Islet of Langerhans (tissue), 1 donor: ENCODE measurements around the gene C21orf58.
"Not testable (repeated sequence)": the region's sequence is repeated elsewhere in the genome, so short reads cannot be mapped to it uniquely, and the experiment has no call there.

Experiments used
- FAIRE-seq: peaks from one replicate; lab custom pipeline; 2011; peaks lifted over from hg19 to GRCh38; lab: Jason Lieb, UNC

C21orf58 gene

DNA sequence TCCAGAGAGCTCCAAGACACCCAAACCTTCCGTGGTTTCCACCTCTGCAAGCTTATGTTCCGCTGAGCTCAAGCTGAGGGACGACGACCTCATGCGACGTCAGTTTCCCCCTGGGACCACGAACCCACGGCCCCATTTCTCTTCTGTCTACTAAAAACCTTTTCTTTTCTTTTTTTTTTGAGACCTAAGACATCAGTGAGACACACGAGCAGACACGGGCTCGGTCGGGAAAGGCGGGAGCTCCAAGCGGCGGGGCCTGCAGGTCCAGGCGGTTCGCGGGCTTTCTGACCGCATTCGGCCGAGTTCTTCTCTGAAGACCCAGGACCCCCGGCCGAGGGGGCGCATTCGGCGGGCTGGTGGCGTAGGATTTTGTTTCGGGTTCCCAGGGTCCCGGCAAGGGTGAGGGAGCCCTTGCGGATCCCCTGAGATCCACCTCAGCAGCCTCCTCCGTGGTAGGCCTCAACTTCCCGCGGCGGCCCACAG lies 402 bp downstream of the C21orf58 start:
- FAIRE-seq: no peak

DNA sequence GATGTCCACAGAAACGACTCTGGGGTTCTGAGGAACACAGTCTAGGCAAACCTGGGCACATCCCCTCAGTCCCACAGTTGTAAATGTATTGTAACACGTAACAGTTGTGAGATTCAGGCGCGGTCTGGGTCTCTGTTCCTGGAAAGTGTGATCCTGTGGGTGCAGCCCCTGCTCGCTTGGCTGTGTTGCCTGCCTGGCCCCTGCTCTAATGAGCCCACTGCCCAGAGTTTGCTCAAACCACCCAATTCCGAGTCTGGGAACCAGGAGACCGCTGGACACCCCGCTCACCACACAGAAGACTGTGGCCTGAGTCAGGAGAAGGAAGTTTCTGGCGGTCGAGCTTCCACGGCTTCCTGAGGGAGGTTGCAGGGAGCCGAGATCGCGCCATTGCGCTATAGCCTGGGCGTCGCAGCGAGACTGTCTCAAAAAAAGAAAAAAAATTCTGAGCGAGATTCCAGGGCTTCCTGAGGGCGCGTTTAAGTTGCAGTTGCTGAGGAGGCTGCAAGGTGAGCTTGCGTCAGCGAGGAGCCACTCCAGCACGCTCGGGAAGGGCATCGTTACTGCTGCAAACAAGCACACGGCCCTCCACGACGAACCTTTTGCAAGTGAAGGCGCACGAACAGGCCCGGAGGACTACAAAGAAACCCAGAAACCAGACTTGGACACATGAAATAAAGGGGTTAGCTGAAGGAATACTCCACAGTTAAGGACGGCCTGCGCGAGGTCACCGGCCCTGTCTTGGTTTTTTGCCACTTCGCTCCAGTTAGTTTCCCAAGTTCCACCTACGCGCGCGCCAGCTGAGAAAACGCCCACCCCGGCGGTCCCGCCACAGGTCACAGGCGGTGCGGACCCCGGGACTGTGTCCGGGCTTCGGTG lies 1.1 kb downstream of the C21orf58 start:
- no peak for FAIRE-seq

DNA sequence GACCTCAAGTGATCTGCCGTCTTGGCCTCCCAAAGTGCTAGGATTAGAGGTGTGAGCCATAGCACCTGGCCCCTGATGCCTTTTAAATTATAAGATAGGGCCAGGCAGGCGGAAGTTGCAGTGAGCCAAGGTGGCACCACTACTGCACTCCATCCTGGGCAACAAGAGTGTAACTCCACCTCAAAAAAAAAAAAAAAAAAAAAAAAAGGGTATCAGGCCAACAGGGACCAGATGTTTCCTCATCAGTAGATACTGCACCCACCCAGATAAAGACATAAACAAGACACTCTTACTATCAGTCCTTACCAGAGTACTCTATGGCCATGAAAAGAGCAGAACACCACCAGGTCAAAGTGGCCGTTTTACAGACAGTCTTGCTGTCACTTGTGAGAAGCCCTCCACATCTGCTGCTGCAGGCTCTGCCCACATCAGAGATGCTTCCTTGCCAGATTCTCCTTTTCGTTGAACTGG lies 3.3 kb downstream of the C21orf58 start:
- no peak for FAIRE-seq

DNA sequence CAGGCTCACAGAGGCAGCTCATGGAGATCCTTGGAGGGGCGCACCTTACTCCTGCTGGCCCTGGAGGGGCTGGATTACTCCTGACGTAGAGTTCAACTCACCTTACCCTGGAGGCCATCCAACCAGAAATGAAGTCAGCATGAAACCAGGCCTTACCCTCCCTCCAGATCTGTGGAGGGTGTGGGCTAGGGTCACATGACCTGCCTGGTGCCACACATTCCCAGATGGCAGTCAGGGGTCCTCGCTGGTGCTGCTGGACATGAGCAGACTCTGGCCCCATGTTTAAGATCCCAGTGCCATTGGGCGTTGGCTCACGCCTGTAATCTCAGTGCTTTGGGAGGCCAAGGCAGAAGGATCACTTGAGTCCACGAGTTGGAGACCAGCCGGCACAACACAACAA lies 4.5 kb downstream of the C21orf58 start:
- no peak for FAIRE-seq

DNA sequence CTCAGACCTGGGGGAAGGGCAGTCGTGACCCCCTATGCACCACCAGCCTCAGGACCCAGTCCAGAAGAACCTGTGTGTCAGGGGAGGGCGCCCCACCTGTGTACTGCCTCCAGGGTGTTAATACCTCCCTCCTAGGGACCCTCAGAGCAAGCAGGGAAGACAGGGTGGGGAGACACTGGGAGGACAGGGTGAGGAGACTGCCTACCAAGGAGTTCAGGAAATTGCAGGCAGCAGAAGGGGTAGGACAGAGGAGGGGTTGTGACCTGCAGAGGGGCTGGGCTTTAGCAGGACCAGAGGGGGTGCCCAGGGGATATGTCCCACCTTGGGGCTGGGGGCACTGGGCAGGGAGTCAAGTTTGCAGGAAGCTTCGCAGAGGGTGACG lies 5.2 kb downstream of the C21orf58 start:
- FAIRE-seq: no peak

DNA sequence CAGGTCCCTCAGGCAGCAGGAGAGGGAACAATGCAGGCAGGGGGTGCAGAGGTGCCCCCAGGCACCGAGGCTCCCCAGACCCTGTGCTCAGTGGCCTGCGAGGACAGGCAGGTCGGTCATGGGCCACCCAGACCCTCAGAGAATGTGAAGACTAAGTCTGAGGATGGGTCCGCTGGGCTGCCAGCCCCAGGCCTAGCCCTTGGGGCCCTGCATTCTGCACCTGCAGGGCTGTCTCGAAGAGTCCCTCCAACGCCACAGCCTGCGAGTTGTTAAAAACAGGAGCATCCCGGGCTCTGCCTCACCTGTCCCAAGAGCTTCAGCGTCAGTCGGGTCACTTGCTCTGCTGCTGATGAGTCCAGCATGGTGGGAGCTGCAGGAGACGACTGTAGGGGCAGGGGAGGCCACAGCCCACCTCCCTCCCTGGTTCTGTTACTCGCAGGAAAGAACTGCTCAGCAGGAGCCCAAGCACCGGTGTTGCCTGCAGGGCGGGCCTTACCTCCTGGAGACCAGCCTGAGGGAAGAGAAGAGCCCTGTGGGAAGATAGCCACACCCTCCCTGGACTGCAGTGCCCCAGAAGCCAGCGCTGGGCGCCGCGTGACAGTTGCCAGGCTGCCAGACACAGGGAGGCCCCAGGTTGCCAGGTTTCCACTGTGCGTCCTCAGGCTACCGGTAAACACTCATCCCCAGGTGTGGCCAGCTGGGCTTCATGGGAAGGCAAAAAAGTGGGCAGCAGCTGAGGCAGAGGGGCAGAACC lies 5.8 kb downstream of the C21orf58 start:
- no peak for FAIRE-seq

DNA sequence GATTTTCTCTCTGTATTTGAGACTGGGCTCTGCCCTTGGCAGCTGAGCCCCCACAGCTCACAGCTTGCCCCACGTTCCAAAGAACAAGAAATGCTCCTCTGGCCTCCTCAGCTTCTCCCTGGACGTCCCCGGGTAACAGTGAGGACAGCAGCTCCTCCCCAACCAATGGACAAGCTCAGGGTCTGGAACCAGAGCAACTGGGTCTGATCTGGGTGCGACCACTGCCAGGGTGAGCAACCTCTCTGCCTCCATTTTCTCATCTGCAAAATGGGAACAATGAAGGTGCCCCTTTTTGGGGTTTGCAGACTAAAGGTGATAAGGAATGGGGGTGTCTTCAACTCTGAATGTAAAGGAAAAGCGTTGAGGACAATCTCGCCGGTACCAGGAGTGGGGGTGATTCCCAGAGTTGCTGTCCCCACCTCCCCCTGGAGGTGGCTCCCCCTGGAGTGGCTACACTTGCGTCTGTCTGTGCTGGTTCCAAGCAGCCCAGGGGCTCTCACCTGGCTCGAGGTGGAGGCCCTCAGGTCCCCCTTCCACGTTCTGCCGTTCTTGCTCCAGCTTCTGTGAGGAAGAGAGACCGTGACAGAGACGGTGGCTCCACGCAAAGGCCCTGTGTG lies 6.9 kb downstream of the C21orf58 start:
- FAIRE-seq: no peak

DNA sequence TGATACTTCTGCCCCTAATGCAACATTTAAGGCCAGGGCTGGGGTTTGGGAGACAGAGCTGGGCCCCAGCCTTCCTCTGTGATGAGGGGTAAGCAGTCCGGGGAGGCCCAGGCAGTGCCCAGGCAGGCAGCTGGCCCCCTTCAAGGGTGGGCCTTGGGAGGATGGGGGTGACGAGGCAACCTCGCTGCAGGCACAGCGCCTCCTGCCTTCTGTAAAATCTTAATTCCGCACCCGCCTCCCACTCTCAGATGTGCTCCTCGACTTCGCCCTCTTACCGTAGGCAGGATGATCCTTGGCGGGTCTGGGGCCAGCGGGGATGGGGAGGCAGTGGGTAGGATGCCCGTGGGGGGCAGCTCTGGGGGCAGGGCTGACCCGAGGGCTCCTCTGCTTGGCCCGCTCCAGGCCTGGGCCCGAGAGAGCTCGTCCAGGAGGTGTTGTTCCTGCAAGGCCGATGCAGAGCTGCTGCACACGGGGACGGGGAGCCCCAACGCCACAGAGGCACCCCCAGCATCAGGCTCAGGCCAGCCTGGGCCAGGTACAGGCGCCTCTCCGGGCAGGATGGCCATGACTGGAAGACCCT lies 9.1 kb downstream of the C21orf58 start:
- no peak for FAIRE-seq

DNA sequence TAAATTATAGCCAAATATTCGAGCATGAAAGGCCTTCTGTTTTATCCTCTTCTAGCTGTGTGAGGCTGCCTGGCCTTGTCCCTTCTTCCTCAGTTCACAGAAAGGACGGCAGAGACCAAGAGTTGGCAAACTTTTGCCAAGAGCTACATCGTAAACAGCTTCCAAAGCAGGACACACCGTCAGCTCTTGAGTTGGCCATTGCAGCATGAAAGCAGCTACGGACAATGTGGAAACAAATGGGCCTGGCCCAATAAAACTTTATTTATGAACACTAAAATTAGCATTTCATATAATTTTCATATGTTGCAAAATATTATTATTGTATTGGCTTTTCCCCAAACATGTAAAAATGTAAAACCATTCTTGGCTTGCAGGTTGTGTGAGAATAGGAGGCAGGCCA lies 10.7 kb downstream of the C21orf58 start:
- FAIRE-seq: no peak

DNA sequence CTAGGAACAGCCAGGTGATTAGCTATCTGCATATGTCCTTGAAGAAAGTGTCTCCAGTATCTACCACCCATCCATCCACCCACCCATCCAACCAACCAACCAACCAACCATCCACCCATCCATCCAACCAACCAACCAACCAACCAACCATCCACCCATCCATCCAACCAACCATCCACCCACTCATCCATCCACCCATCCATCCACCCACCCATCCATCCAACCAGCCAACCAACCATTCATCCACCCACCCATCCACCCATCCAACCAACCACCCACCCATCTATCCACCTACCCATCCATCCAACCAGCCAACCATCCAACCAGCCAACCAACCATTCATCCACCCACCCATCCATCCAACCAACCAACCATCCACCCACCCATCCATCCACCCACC lies 12.1 kb downstream of the C21orf58 start:
- FAIRE-seq: no peak

DNA sequence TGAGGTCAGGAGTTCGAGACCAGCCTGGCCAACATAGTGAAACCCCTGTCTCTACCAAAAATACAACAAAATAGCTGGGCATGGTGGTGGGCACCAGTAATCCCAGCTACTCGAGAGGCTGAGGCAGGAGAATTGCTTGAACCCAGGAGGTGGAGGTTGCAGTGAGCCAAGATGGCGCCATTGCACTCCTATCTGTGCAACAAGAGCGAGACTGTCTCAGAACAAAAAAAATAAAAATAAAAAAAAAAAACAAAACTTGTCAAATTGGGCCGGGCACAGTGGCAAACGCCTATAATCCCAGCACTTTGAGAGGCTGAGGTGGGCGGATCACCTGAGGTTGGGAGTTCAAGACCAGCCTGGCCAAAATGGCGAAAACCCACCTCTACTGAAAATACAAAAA lies 13.4 kb downstream of the C21orf58 start:
- FAIRE-seq: not testable (repeated sequence)

DNA sequence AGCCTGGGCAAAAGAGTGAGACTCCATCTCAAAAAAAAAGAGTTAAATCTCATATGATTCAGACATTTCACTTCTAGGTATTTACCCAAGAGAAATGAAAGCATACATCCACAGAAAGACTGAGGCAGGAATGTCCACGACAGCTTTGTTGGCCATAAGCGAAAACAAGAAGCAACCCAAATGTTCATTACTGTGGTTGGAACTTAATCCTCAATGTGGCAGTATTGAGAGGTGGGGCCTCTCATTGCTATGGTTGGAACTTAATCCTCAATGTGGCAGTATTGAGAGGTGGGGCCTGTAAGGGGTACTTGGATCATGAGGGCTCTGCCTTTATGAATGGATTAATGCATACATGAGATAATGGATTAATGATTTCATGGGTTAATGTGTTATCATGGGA lies 15.2 kb downstream of the C21orf58 start:
- no peak for FAIRE-seq

DNA sequence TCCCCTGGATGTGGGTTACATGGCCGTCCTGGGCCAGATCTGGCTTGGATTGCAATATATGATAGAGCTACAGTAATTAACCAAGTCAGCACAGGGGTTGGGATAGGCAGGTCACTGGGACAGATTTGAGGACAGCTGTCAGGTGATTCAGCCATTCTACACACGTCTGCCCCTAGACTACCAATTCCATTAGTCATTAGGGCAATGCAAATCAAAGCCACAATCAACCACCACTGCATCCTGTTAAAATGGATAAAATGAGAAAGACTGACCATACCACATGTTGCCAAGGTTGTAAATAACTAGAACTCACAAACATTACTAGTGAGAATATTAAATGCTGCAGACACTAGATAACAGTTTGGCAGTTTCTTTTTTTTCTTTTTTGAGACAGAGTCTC lies 16.0 kb downstream of the C21orf58 start:
- no peak for FAIRE-seq

DNA sequence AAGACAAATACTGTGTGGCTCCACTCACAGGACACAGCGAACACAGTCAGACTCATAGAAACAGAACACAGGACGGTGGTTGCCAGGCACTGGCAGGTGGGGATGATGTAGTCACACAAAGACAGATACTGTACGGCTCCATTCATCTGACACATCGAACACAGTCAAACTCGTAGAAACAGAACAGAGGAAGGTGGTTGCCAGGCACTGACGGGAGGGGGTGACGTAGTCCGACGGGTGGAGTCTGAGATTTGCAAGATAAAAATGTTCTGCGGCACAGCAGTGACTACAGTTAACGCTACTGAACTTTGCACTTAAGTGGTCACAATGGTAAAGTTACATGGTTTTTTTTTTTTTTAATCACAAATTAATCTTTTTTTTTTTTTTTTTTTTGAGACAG lies 18.7 kb downstream of the C21orf58 start:
- FAIRE-seq: peak; percentile 76

DNA sequence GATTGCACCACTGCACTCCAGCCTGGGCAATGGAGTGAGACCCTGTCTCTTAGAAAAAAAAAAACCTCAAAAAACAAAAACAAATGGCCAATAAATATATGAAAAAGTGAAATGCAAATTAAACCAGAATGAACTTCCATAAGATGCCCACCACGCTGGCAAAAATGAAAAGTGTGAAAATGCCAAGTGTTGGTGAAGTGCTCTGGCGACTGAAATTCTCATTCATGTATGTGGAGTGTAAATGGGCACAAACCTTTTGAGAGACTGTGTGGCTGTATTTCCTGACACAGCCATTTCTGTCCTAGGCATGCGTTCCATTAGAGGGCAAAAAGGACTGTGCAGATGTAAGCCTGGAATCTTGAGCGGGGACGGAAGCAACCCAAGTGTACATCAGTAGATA lies 19.2 kb downstream of the C21orf58 start:
- no peak for FAIRE-seq

DNA sequence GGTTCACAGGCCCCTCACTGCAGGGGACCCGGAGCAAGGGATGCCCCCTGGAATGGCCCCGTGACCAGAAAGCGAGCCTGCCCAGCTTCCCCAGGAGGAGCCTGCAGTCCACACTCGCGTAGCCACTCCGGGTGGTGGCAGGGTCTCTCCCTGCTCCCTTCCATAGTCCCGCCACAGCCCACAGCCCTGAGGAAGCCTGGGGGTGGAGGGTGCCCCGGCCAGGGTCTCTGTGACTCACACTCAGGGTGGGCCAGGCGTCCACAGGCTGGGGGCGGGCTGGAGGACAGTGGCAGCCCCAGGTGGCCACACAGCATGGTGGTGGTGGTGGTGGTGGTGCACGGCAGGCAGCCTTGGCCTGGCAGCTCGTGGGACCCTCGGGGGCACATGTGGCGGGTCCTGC lies 21.9 kb downstream of the C21orf58 start:
- FAIRE-seq: no peak

DNA sequence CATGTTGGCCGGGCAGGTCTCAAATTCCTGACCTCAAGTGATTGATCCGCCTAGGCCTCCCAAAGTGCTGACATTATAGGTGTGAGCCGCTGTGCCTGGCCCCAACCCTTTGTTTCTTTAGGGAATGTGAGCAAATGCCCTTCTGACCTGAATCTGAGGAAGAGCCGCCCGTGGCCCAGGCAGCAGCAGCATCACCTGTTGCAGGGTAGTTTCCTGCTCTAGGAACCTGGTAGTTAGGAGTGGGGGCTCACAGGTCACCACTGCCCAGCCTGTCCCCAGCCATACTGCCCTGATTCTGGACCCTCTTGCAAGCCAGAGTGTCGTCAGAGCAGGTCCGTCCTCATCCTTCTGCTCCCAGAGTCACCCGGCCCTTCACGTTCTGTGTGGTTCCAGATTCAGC lies 24.5 kb downstream of the C21orf58 start:
- no peak for FAIRE-seq

DNA sequence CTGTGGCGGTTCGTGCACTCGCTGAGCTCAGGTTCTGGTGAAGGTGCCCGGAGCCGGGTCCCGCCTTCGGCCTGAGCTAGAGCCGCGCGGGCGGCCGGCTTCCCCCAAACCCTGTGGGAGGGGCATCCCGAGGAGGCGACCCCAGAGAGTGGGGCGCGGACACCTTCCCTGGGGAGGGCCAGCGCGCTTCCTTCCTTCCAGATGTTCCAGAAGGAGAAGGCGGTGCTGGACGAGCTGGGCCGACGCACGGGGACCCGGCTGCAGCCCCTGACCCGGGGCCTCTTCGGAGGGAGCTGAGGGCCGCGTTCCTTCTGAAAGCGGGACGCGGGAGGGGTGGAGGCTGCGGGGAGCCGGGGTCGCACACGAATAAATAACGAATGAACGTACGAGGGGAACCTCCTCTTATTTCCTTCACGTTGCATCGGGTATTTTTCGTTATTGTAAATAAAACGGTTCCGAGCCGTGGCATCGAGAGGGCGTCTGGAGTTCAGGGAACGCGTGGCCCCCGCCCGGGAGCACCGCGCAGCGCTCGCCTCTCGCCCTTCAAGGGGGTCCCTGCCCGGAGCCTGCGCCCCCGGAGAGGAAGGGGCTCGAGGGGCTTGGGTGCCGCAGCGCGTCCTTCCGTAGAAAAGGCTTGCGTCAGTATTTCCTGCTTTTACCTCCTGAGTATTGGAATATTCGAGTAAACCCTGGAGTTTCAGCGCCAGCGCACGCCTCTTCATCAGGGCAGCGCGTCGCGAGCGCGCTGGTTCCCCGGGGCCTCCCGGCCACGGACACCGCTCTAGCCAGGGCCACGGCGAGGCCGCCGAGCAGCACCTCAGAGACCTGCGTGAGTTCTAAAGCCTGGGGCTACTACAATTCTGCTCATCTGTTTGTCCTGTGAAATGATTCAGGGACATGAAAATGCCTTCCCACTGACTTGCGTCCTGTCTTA lies 26.1 kb downstream of the C21orf58 start:
- no peak for FAIRE-seq

DNA sequence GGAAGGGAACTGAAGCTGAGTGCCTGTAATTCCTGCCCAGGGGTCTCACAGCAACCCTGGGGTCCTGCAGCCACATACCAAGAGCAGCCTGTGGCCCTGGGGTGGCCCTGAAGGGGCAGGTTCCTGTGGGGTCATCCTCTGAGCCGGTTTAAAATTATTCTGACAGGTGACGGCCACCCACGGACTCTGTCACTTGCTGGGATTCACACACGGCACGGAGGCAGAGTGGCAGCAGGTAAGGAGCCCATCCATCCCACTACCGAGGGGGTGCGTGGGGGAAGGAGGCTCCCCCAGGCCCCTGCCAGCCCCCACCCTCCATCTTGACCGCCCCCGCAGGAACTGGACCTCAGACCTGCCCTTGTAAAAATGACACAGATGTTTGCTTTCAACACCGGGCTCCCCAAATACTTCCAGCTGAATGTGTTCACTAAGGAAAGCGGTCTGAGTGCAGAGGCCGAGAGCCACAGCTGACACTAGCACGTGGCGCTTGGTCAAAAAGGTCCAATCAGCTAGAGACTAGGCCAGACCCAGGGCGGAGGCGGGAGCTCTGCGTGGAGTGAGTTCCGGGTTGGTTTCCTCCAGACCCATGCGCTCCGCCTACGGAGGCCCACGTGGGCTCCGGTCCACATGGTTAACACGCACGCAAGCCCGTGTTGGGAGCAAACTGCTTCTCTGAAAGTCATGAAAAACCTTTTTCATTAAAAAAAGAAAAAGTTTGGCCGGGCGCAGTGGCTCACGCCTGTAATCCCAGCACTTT lies 27.5 kb downstream of the C21orf58 start:
- peak; percentile 53 for FAIRE-seq

DNA sequence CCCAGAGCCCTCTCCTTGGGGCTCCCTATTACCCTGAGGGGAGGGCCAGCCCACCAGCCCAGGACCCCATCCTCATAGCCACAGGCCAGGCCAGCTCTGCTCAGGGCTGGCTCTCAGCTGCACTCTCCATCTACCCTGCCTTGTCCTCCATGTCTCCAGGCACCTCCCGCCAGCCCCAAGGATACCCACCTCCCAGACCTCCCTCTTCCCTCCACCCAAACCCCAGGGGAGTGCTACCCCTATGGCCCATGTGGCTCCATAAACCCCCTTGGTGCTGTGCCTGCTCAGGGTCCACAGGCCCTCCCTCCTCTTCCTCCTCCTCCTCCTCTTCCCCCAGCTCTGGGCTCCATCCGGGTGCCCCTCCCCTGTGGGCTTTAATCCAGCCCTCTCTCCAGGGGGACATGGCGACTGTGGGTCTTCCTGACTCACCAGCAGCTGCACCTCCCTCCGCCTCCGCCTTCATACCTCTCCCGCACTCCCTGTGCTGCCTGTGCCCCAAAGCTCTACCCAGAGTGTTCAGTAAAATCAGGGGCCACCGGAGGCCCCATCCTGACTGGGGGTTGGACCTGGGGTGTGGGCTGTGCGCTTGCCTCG lies 28.4 kb downstream of the C21orf58 start:
- FAIRE-seq: no peak
